Panc1 (cell line): Measurements from ENCODE around the gene RNF145.

Experiments used
- CTCF ChIP-seq: fragments of 450-650 bp; IDR thresholded peaks from 2 replicates; pipeline ENCODE4 v1.5.1; 2017; ENCODE audit warnings: mild to moderate bottlenecking
- POLR2AphosphoS5 ChIP-seq: IDR thresholded peaks from 2 replicates; pipeline ENCODE4 v1.6.1; 2012; ENCODE audit warnings: mild to moderate bottlenecking, low read depth, low read length, moderate library complexity
- REST ChIP-seq, 2 experiments: IDR thresholded peaks; 2 replicates each; pipeline ENCODE4 v1.6.1; 2011 to 2012; ENCODE audit warnings: low read depth in 2 of 2, control low read depth in 1 of 2, low read length in 1 of 2, mild to moderate bottlenecking in 1 of 2, moderate library complexity in 1 of 2; ENCODE audit not compliant: insufficient read depth in 1 of 2
- SIN3A ChIP-seq: IDR thresholded peaks from 2 replicates; pipeline ENCODE4 v1.6.1; 2012; ENCODE audit warnings: low read depth, mild to moderate bottlenecking, low read length, moderate library complexity, borderline replicate concordance; ENCODE audit not compliant: insufficient read depth

DNA sequence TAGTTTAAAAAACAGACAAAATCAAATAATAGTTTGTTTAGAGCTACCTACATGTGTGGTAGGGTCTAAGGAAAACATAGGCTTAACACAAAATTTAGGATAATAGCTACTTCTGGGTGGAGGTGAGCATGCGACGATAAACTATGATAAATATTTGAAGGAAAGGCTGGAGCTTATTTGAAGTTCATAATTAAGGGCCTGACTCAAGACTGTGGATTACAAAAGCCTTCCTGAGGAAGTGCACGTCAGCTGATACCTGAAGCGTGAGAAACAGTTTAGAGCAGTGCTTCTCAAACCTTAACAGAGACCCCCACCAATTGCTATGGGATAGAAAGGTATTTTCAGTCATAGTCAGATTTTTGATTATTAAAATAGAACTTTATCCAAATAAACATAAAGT lies 33.3 kb upstream of the RNF145 start:
- no peak for TF ChIP-seq CTCF
- no peak for TF ChIP-seq POLR2AphosphoS5
- TF ChIP-seq SIN3A: no peak
- no peak for TF ChIP-seq REST (IDR thresholded peaks at IDR 0.05; ENCODE audit: insufficient read depth in 1 of 2, low read depth in 2 of 2, low read length in 1 of 2)
